DOHH2 (cell line): ENCODE measurements around the gene SREBF1.

Experiments used
- H3F3A ChIP-seq: fragments of 200-600 bp; sonication (generic), shearing (Covaris generic); 2 replicates; pipeline ENCODE4 v1.6.0; 2016; ENCODE audit warnings: antibody characterized with exemption, mild to moderate bottlenecking; ENCODE audit not compliant: control insufficient read depth, insufficient read depth
- H3K27ac ChIP-seq: fragments of 200-600 bp; sonication (generic); 2 replicates; pipeline ENCODE4 v1.5.1; 2014; ENCODE audit warnings: low read depth, mild to moderate bottlenecking, low read length, moderate library complexity
- H3K27me3 ChIP-seq: fragments of 200-600 bp; sonication (generic); 2 replicates; pipeline ENCODE4 v1.6.1; 2014; ENCODE audit warnings: mild to moderate bottlenecking, low read length, mixed read lengths; ENCODE audit not compliant: control insufficient read depth
- H3K36me3 ChIP-seq: fragments of 200-600 bp; sonication (generic); 2 replicates; pipeline ENCODE4 v1.6.1; 2014; ENCODE audit warnings: mild to moderate bottlenecking, low read length, moderate library complexity, mixed read lengths; ENCODE audit not compliant: control insufficient read depth
- H3K4me1 ChIP-seq: fragments of 200-600 bp; sonication (generic); 2 replicates; pipeline ENCODE4 v1.6.1; 2014; ENCODE audit warnings: mild to moderate bottlenecking, low read length, mixed read lengths; ENCODE audit not compliant: control insufficient read depth
- H3K4me2 ChIP-seq: fragments of 200-600 bp; sonication (generic); 2 replicates; pipeline ENCODE4 v1.6.0; 2014; ENCODE audit warnings: mild to moderate bottlenecking, low read length, moderate library complexity
- H3K4me3 ChIP-seq: fragments of 200-600 bp; sonication (generic); 2 replicates; pipeline ENCODE4 v1.5.1; 2014; ENCODE audit warnings: mild to moderate bottlenecking, low read length, mixed read lengths
- H3K79me2 ChIP-seq: fragments of 200-600 bp; sonication (generic); 2 replicates; pipeline ENCODE4 v1.6.1; 2014; ENCODE audit warnings: mild to moderate bottlenecking, low read length, mixed read lengths; ENCODE audit not compliant: control insufficient read depth
- H3K9me2 ChIP-seq: fragments of 200-600 bp; sonication (generic); replicated peaks from 2 replicates; pipeline ENCODE4 v1.6.1; 2014; ENCODE audit warnings: mild to moderate bottlenecking, low read length, mixed read lengths; ENCODE audit not compliant: control insufficient read depth
- H3K9me3 ChIP-seq: fragments of 200-600 bp; sonication (generic); 2 replicates; pipeline ENCODE4 v1.6.1; 2014; ENCODE audit warnings: antibody characterized with exemption, low read length, mixed read lengths; ENCODE audit not compliant: control insufficient read depth, insufficient read depth
- H4K20me1 ChIP-seq: fragments of 200-600 bp; sonication (generic); 2 replicates; pipeline ENCODE4 v1.6.0; 2014; ENCODE audit warnings: low read depth, mild to moderate bottlenecking, antibody characterized with exemption, low read length, moderate library complexity; ENCODE audit not compliant: control insufficient read depth, insufficient read depth
- EZH2phosphoT487 ChIP-seq: fragments of 200-600 bp; sonication (generic); IDR thresholded peaks from 2 replicates; pipeline ENCODE4 v1.6.1; 2017; ENCODE audit warnings: borderline replicate concordance, mild to moderate bottlenecking, antibody characterized with exemption, low read length, moderate library complexity, mixed read lengths
- TF ChIP-seq, protein P1 (sequence below): fragments of 200-600 bp; sonication (generic); IDR thresholded peaks from one replicate; pipeline ENCODE4 v1.5.1; 2014; ENCODE audit warnings: antibody characterized with exemption, mild to moderate bottlenecking, low read depth, low read length; ENCODE audit not compliant: poor library complexity, severe bottlenecking

SREBF1 gene

DNA sequence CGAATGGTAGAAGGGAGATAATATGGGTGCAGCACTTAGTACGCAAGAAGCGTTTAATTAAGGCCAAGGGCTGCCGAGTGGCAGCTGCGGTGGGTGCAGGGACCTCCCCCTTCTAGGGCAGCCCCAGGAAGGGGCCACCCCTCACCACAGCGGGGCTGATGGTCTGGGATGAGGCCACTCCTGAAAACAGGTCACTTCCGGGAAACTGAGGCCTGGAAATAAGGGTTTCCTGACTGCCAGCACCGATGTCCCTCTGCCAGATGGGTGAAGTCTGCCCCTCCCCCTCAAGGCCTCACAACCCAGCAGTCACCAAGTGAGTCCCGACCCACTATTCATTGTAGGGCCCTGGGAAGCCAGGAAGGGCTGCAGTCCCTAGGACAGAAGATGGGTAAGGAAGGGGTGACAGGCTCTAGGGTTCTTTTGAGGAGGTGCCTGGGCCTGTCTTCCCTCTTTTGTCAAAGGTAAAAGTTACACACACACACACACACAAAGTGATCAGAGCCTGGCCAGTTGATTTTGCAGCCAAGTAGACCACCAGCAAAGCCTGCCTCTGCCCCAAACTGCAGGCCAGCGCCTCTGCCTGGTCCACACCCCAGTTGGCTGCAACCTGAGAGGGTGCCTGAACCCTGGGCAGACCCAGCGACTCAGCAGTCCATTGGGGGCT is 12.5 kb downstream of the SREBF1 start:
- peaks cover 91% of the 10 kb centered on the region for H3K79me2 ChIP-seq
- no peaks in the 10 kb centered on the region for H3K9me2 ChIP-seq
- H4K20me1 ChIP-seq: peaks cover 11% of the 10 kb centered on the region
- H3K4me3 ChIP-seq: peak overlapping the region; percentile 80
- H3F3A ChIP-seq: no peaks in the 10 kb centered on the region
- no peak for TF ChIP-seq EZH2phosphoT487
- TF ChIP-seq, protein P1, sequence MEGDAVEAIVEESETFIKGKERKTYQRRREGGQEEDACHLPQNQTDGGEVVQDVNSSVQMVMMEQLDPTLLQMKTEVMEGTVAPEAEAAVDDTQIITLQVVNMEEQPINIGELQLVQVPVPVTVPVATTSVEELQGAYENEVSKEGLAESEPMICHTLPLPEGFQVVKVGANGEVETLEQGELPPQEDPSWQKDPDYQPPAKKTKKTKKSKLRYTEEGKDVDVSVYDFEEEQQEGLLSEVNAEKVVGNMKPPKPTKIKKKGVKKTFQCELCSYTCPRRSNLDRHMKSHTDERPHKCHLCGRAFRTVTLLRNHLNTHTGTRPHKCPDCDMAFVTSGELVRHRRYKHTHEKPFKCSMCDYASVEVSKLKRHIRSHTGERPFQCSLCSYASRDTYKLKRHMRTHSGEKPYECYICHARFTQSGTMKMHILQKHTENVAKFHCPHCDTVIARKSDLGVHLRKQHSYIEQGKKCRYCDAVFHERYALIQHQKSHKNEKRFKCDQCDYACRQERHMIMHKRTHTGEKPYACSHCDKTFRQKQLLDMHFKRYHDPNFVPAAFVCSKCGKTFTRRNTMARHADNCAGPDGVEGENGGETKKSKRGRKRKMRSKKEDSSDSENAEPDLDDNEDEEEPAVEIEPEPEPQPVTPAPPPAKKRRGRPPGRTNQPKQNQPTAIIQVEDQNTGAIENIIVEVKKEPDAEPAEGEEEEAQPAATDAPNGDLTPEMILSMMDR: no peak
- H3K36me3 ChIP-seq: peaks cover 52% of the 10 kb centered on the region
- peaks cover 83% of the 10 kb centered on the region for H3K4me1 ChIP-seq
- peak overlapping the region; percentile 92 for H3K27ac ChIP-seq
- H3K27me3 ChIP-seq: no peaks in the 10 kb centered on the region
- no peaks in the 10 kb centered on the region for H3K9me3 ChIP-seq
- H3K4me2 ChIP-seq: peak overlapping the region; percentile 100

DNA sequence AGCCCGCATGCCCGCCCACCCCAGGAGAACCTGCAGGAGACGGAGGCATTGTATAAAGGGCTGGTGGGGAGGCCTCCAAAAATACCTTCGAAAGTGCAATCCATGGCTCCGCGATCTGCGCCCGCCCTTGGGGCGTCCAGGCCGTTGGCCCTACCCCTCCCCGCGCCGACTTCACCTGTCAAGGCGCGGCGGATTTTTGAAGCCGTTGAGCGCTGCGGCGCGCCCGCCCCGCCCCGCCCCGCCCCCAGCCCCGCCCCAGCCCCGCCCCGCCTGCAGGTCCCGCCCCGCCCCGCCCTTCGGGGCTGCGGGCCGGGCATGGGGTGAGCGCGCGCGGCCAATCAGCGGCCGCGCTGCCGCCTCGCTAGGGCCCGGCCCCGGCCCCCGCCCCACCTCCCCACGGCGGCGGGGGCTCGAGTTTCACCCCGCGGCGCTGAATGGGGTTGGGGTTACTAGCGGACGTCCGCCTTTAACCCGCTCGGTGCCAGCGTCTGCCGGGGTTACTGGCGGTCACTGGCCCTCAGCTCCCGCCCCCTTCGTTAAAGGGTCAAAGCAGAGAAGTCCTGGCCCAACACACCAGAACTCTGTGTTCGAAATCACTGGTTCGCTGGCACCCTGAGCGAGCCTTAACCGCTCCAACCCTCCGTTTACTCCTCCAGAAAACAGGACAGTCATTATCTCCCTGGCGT is 13.2 kb downstream of the SREBF1 start:
- H3K36me3 ChIP-seq: peaks cover 59% of the 10 kb centered on the region
- TF ChIP-seq, protein P1: no peak
- no peak for TF ChIP-seq EZH2phosphoT487
- H3K9me2 ChIP-seq: no peaks in the 10 kb centered on the region
- H4K20me1 ChIP-seq: peaks cover 11% of the 10 kb centered on the region
- H3F3A ChIP-seq: no peaks in the 10 kb centered on the region
- no peaks in the 10 kb centered on the region for H3K27me3 ChIP-seq
- peak overlapping the region; percentile 92 for H3K27ac ChIP-seq
- H3K4me3 ChIP-seq: peak overlapping the region; percentile 80
- H3K9me3 ChIP-seq: no peaks in the 10 kb centered on the region
- H3K4me1 ChIP-seq: peaks cover 83% of the 10 kb centered on the region
- peak overlapping the region; percentile 100 for H3K4me2 ChIP-seq
- H3K79me2 ChIP-seq: peaks cover 86% of the 10 kb centered on the region

DNA sequence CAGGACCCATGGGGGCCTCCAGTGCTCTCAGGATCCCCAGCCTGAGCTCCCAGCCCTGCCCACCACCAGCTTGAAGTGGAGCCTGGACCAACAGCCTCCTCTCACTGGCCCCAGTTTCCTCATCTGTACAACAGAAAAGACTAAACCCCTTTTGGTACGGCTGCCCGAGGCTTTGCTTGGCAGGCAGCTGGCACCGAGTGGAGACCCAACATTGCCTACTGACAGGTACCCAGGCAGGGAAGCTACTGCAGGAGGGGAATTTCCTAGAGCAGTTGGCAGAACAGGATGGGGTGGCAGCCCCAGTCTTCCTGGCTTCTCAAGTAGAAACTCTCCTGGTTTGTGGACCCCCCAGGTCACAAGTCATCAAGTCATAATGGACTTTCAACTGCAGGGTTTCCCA is 14.2 kb downstream of the SREBF1 start:
- Histone ChIP-seq H3K4me2 (peak overlapping the region; percentile 88), H3K4me3 (peak overlapping the region; percentile 70), H3K27me3 (no peaks in the 10 kb centered on the region), H3K9me2 (no peaks in the 10 kb centered on the region), H3K27ac (peak overlapping the region; percentile 37), H3F3A (no peaks in the 10 kb centered on the region), H3K79me2 (peaks cover 76% of the 10 kb centered on the region), H3K36me3 (peaks cover 64% of the 10 kb centered on the region), H3K4me1 (peaks cover 77% of the 10 kb centered on the region), H4K20me1 (peaks cover 11% of the 10 kb centered on the region), H3K9me3 (no peaks in the 10 kb centered on the region)
- TF ChIP-seq, protein P1: no peak
- no peak for TF ChIP-seq EZH2phosphoT487
